ENCODE results near the gene BMP7.

The BMP7 gene

GRCh38 chr20:57170343-57170742 is 96.1 kb downstream of the BMP7 start:
- DNase-seq (ENCODE audit: low read depth), result no peak

GRCh38 chr20:57169162-57169561 is 97.3 kb downstream of the BMP7 start:
- no peak for DNase-seq (ENCODE audit: low read depth)
- no peak for TF ChIP-seq CTCF (conservative IDR thresholded peaks at IDR 0.05; ENCODE audit: low read depth, low read length)
- no peak overlapping the region for H3K4me3 ChIP-seq (ENCODE audit: low read length)

More at GRCh38 chr20:57170343-57170742, 96.1 kb downstream of the BMP7 start:
- TF ChIP-seq CTCF (conservative IDR thresholded peaks at IDR 0.05; ENCODE audit: low read depth, low read length), result no peak
- H3K4me3 ChIP-seq (ENCODE audit: low read length), result no peak overlapping the region

- H3K4me3 ChIP-seq (ENCODE audit: low read length), result no peak overlapping the region
- no peak for DNase-seq (ENCODE audit: low read depth)
- TF ChIP-seq CTCF (conservative IDR thresholded peaks at IDR 0.05; ENCODE audit: low read depth, low read length), result no peak
Observed at GRCh38 chr20:57167971-57168701, 98.3 kb downstream of the BMP7 start.

- H3K4me3 ChIP-seq (ENCODE audit: low read length), result no peak overlapping the region
- no peak for TF ChIP-seq CTCF (conservative IDR thresholded peaks at IDR 0.05; ENCODE audit: low read depth, low read length)
- DNase-seq (ENCODE audit: low read depth), result no peak
Observed at GRCh38 chr20:57167292-57167655, 99.2 kb downstream of the BMP7 start.

GRCh38 chr20:57166568-57167291 is 99.7 kb downstream of the BMP7 start:
- TF ChIP-seq CTCF (conservative IDR thresholded peaks at IDR 0.05; ENCODE audit: low read depth, low read length), result no peak
- DNase-seq (ENCODE audit: low read depth), result no peak
- H3K4me3 ChIP-seq (ENCODE audit: low read length), result no peak overlapping the region

GRCh38 chr20:57165427-57166004 is 100.9 kb downstream of the BMP7 start:
- TF ChIP-seq CTCF (conservative IDR thresholded peaks at IDR 0.05; ENCODE audit: low read depth, low read length), result no peak
- H3K4me3 ChIP-seq (ENCODE audit: low read length), result no peak overlapping the region
- DNase-seq (ENCODE audit: low read depth), result no peak

All from retinal pigment epithelial cell (primary cell).